Nucleus accumbens (tissue), 56 donors: ENCODE data around the gene KSR2.
"Not testable (repeated sequence)": the region's sequence is repeated elsewhere in the genome, so short reads cannot be mapped to it uniquely, and the experiment has no call there.

Experiments
- DNase-seq, 56 donors: peaks; one replicate each; lab custom pipeline; 2025; lab: John Stamatoyannopoulos, UW

Gene KSR2

DNA sequence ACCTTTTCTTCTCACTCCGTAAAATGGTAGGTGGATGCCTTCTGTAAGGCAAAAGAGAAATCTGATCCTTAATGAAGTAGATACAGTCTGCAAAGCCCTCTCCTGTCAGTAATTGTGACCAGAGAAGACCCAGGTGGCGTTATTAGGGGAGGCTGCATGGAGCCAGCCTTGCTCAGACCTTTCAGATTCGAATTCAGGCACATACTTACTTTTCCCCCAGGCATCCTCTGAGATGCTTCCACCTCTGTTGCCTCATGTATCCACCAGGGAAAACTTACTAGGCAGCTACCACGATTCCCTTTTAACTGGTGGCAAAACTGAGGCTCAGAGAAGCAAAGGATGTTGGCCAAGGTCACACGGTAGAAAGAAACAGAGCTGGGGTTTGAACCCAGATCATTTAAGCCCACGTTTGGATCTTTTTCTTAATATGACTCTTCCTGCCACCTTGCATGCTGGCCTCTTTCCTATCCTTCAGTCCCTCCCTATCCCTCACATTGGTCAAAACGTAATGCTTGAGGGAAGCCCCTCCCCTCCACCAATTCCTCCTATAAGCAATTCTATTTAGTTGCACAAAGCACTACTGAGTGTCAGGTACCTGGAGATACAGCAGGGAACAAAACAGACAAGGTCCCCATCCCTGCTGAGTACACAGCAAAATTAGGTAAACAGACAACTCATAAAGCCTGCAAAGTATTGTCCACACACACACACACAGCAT, 179.4 kb downstream of the KSR2 start:
- DNase-seq: no peak

DNA sequence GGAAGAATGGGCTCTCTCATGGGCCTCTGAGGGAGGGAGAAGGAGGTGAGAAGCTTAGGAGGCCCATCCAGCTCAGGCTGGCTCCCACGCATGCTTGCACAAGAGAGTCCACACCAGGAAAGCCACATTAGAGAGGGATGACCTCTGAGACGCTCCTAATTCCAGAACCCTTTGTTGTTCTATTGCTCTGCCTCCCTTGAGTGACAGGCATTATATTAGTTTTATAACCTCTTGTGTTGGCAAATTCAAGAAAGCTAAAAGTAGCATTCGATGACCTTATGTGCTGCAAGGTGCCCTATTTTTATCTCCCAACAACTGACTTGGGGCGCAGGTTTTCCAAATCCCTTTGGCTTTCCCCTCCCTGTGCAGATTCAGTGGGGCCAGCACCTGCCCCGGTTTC, 190.1 kb downstream of the KSR2 start:
- DNase-seq: no peak

DNA sequence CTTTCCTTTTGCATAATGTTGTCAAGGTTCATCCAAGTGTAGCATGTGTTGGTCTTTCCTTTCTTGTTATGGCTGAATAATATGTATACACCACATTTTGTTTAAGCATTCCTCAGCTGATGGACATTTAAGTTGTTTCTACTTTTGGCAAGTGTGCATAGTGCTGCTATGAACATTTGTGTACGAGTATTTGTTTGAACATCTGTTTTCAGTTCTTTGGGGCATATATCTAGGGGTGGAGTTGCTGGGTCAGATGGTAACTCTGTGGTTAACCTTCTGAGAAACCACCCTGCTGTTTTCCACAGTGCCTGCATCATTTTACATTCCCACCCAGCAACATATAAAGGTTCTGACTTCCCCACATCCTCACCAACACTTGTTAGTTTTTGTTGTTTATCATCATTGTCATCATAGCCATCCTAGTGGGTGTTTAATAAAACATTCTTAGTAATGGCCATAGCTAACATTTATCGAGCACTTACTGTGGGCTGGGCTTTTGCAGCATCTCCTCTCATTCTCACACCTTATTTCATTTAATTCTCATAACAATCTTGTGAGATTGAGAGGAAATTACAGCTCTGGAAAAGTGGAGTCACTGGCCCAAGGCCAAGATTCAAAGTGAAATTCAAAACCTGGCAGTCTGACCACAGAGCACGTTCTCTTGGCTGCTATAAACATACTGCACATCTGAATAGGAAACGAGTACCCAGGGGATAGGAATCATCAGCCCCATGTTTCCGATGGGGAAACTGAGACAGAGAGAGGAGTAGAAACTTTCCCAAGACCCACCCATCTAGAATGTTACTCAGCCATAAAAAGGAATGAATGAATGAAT, 193.6 kb downstream of the KSR2 start:
- DNase-seq: no peak

DNA sequence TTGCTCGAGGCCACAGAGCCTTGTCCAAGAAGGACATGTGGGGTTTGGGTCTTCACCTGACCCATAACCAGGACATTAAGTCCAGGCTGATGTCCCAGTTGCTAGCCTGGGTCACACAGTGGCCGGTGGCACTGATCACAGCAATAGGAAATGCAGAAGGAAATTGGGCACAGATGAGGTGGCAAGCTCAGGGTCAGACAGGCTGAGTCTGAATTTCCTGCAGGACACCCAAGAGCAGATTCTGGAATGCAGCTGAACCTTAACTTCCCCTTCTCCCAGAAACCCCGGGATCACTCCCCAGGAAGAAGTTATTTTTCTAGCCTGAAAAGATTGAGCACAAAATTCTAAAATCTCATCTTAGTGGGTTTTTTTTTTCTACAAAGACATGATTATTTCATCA, 199.9 kb downstream of the KSR2 start:
- no peak for DNase-seq

DNA sequence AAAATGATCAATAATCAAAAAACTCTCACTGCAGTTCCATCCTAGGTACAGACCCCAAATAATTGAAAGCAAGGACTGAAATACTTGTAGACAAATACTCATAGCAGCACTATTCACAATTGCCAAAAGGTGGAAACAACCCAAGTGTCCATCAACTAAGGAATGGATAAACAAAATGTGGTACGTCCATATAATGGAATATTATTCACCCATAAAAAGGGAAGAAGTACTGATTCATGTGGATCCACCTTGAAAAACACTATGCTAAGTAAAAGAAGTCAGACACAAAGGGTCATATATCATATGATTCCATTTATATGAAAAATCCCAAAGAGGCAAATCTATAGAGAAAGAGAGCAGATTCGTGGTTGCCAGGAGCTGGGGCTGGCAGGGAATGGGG, 202.8 kb downstream of the KSR2 start:
- no peak for DNase-seq

DNA sequence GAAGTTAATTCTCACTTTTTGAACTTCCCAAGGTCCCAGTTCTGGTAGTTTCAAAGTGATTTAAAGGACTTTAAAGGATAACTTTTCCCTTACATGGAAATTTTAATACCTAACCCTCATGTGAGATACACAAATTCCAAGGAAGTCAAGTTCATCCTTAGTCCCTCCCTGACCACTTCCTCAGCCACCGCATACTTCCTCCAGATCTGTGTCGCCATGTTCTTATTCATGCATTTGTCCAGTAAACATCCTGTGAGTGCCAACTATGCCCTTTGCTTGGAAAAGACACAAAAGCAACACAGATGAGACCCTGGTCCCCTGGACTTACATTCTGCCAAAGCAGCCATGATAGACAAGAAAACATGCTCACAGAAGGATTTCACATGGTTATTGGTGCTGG, 206.6 kb downstream of the KSR2 start:
- DNase-seq: no peak

DNA sequence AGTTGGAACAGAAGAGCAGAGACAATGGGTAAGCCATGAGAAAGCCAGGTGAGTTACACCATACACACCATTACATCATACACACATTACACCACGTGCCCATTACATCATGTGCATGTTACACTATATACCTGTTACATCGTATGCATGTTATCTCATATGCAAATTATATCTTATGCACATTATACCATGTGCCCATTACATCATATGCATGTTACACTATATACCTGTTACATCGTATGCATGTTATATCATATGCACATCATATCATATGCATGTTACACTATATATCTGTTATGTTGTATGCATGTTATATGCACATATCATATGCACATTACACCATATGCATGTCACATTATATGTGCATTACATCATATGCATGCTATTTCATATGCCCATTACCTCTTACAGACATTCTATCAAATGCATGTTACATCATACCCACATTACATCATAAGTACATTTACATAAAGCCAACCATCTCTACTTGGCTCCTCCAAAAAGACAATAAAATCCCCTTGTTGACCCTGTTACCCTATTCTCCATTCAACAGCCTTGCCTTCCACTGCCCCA, 207.2 kb downstream of the KSR2 start:
- no peak for DNase-seq

DNA sequence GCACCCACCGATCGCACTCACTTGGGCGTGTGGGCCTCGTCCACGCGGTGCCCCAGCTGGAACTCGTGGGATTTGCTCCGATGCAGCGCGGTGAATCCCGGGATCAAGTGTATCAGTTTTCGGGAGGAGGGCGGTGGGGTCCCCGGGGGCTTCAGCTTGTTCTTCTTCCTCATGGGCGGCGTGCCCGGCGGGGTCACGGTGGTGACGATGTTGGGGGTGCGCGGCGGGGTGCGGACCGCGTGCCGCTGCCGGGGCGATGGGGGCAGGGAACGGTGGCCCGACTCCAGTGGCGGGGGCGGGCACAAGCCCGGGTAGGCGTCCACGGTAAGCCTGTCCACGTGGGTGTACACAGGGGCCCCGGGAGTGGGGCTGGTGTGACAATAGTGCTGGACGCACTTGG, 207.8 kb downstream of the KSR2 start:
- no peak for DNase-seq

DNA sequence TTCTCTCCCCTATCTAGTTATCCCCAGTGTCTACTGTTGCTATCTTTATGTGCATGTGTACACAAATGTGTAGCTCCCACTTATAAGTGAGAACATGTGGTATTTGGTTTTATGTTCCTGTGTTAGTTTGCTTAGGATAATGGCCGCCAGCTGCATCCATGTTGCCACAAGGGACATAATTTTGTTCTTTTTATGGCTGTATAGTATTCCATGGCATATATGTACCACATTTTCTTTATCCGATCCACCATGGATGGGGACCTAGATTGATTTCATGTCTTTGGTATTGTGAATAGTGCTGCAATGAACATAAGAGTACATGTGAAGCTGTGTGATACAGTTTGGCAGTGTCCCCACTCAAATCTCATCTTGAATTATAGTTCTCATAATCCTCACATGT, 218.1 kb downstream of the KSR2 start:
- no peak for DNase-seq

DNA sequence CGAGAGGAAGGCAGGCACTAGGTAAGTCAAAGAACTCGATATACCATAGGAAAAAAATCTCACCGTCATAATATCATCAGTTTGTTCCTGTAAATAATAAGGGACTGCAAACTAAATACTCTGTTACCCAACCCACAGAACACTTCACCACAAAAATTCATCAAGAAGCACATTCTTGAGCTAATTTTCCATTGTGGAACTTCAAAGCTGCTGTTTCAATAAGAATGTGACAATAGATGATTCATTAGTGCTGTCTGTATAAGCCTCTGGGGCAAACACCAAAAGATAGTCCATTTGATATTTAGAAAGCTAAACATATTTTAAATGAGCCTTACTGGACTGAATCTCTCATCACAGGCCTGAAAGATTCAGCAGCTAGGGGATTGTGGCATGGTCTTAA, 219.4 kb downstream of the KSR2 start:
- no peak for DNase-seq

DNA sequence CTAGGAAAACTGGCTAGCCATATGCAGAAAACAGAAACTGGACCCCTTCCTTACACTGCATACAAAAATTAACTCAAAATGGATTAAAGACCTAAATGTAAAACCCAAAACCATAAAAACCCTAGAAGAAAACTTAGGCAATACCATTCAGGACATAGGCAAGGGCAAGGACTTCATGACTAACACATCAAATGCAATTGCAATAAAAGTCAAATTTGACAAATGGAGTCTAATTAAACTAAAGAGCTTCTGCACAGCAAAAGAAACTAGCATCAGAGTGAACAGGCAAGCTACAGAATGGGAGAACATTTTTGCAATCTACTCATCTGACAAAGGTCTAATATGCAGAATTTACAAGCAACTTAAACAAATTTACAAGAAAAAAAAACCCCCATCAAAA, 222.4 kb downstream of the KSR2 start:
- not testable (repeated sequence) for DNase-seq

DNA sequence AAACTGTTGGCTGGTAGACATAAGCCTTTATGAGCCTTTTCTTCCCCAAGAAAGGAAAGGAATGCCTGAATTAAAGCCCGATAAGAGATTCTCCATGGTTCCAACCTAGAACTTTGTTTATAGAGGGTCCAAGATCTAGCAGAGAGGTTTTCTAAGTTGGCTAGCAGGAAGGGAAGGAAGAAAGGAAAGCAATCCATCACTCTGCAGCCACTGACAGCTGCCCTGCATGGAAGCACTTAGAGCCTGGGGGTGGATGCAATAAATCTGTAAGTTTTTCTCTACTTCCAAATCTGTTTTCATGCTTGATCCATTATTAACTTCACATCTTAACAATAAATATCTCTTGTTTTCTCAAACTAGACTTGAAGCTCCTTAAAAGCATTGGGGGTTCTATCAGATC, 224.4 kb downstream of the KSR2 start:
- DNase-seq: no peak

DNA sequence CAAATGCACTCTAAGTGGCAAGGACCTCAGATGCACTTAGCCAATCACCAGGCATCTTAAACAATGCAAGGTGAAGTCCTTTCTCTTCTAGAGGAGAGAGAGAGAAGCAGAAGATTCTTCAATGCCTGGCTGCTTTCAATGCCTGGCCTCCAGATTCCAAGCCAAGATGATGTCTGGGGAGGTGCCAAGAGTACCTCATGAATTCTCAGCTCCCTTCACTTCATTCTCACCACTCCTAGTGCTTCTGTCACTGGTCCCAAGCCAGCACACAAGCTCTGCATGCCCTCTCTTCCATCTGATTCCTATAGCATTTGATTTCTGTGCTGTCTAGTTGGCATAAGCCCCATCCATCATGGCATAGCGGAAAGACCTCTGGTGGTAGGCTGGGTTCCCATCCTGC, 225.0 kb downstream of the KSR2 start:
- no peak for DNase-seq

DNA sequence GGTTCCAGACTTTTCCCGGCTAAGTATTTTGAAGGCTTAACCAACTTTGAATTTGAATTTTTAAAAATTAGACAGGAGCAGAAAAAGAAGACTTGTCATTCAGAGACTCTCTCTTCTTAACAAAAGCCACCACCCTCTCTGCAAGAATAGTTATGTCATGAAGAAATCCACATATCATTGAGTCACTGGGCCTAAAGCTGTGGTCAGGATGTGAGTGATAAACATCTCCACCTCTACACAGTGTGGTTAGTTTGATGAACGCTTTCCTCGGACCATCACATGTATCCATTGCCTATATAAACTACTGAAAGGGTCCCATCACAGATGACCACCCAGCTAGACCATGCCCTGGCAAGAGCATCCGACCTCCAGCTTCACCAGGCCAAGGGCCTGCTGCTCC, 226.1 kb downstream of the KSR2 start:
- no peak for DNase-seq

DNA sequence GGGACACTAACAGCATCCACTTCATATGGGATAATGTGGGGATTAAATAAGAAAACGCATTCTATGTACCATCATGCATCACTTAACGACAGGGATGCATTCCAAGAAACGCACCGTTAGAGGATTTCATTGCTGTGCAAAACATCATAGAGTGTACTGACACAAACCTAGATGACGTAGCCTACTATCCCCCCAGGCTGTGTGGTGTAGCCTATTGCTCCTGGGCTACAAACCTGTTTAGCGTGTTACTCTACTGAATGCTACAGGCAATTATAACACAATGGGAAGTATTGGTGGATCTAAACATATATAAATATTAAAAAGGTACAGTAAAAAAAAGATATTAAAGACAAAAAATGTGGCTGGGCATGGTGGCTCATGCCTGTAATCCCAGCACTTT, 230.6 kb downstream of the KSR2 start:
- no peak for DNase-seq

DNA sequence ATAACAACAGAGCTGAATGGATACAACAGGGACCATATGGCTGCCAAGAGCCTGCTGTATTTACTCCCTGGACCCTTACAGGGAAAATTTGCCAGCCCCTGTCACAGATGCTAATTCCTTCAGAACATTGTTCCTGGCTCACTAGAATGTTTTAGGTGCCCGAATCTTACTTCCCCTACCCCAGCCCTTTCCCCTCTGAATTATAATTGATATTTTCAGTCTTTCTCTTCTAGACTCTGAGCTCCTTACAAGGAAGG, 235.3 kb downstream of the KSR2 start:
- no peak for DNase-seq

DNA sequence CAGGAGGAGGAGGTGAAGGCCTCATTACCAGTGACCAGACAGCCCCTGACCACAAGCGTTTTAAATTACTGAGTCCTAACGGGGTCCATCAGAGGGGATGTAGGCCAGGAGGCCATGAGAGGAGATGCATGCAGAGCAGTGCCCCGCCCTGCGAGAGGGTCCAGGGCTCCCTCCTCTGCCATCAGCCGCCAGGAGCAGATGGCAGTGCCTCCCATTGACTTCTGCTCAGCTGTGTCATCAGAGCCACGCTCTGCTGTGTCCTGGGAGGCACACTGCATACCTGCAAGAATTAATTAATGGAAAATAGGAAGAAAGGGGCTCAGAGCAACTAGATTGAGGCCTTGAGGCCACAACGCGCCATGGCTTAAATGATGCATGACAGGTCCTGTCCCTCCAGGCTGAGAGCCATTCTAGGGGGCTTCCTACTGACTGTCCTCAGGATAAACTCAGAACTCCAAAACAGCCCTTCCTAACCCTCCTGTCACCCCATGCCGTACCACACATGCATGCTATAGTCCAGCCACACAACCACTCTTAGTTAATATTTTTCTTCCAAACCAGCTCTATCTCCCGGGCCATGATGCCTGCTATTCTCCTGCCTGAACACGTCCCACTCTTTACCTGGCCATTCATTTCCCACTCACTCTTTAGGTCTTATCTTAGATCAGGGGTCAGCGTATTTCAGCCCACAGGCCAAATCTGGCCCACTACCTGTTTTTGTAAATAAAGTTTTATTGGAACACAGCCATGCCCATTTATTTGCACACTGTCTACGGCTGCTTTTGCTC, 235.8 kb downstream of the KSR2 start:
- no peak for DNase-seq

DNA sequence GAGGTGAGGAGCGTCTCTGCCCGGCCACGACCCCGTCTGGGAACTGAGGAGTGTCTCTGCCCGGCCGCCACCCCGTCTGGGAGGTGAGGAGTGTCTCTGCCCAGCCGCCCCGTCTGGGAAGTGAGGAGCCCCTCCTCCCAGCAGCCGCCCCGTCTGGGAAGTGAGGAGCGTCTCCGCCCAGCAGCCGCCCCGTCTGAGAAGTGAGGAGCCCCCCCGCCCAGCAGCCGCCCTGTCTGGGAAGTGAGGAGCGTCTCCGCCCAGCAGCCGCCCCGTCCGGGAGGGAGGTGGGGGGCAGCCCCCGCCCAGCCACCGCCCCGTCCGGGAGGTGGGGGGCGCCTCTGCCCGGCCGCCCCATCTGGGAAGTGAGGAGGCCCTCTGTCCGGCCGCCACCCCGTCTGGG, 237.7 kb downstream of the KSR2 start:
- not testable (repeated sequence) for DNase-seq

DNA sequence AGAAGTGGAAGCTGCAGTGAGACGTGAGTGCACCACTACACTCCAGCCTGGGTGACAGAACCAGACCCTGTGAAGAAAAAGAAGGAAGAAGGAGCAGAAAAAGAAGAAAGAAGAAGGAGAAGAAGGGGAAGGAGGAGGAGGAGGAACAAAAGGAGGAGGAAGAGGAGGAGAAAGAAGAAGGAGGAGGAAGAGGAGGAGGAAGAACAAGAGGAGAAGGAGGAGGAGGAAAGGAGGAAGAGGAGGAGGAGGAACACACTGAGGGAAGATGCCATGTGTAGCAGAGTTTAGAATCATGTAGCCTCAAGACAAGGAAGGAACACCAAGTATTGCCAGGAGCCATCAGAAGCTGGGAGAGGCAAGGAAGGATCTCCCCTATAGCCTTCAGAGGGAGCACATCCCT, 241.5 kb downstream of the KSR2 start:
- no peak for DNase-seq

DNA sequence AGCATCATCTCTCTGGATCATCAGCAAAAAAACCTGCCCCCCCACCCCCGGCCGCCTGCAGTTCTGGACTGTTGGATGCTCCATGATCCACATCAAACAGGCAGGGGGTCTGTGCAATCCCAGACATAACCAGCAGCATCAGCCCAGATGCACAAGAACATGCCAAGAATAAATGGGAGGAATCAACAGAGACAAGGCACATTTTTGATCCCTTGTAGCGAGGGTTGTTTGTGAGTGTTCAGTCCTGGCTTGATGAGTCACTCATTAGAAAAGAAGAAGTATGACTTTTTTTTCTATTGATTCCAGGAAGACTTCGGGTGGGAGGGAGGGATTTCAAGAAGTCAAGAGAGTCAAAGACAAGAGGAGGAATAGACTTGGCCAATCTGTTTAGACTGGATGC, 244.2 kb downstream of the KSR2 start:
- DNase-seq: no peak

DNA sequence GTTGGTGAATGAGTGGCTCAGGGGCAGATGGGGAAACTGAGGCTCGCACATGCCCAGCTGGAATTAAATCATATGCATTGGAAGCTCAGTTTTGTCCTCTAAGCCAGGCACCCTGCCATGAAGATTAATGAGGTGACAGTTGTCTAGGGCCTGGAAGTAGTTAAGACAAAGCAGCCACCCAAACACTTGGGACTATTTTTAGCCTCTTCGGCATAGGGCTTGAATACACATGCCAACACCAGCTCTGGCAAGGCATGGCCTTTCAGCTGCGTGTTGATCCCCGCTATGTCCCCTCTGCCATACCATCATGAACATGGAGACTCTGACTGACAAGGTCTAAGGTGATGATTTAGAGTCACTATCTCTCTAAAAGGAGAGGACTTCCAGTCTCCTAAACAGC, 250.2 kb downstream of the KSR2 start:
- no peak for DNase-seq
